Measurements from ENCODE around the gene SHF. TPM values are rescaled to one million over a fixed set of nuclear protein-coding genes. Genes with fewer than 3 reads are reported as not detected.

SHF gene
- total RNA-seq, 1 experiment from 2014 or later, result 56.4 TPM

- peaks cover 47% of the 10 kb centered on the region for H3K27me3 ChIP-seq (ENCODE audit: control insufficient read depth, insufficient read depth, low read length)
Measured at GRCh38 chr15:45120081-45120972, 67.4 kb downstream of the SHF start.

GRCh38 chr15:45118996-45119395, 68.8 kb downstream of the SHF start:
- H3K27me3 ChIP-seq (ENCODE audit: control insufficient read depth, insufficient read depth, low read length), result peaks cover 58% of the 10 kb centered on the region
- H3K36me3 ChIP-seq (replicated peaks; ENCODE audit: control insufficient read depth, insufficient read depth, low read length), result no peaks in the 10 kb centered on the region
- no peak for DNase-seq

More at GRCh38 chr15:45120081-45120972, 67.4 kb downstream of the SHF start:
- H3K36me3 ChIP-seq (replicated peaks; ENCODE audit: control insufficient read depth, insufficient read depth, low read length), result no peaks in the 10 kb centered on the region
- H3K4me3 ChIP-seq (ENCODE audit: insufficient read depth, low read depth, low read length), result no peak overlapping the region
- DNase-seq, result no peak

GRCh38 chr15:45118131-45118588, 69.6 kb downstream of the SHF start:
- peak; percentile 95 for DNase-seq
- Histone ChIP-seq H3K4me3 (ENCODE audit: insufficient read depth, low read depth, low read length) (peak overlapping the region; percentile 18; the same call in 1 of the 2 replicates), H3K27me3 (ENCODE audit: control insufficient read depth, insufficient read depth, low read length) (peaks cover 62% of the 10 kb centered on the region), H3K36me3 (replicated peaks; ENCODE audit: control insufficient read depth, insufficient read depth, low read length) (no peaks in the 10 kb centered on the region)

More at GRCh38 chr15:45118996-45119395, 68.8 kb downstream of the SHF start:
- H3K4me3 ChIP-seq (ENCODE audit: insufficient read depth, low read depth, low read length), result no peak overlapping the region

GRCh38 chr15:45117308-45118130, 70.2 kb downstream of the SHF start:
- peaks cover 64% of the 10 kb centered on the region for H3K27me3 ChIP-seq (ENCODE audit: control insufficient read depth, insufficient read depth, low read length)
- DNase-seq, result peak; percentile 66
- H3K36me3 ChIP-seq (replicated peaks; ENCODE audit: control insufficient read depth, insufficient read depth, low read length), result no peaks in the 10 kb centered on the region
- peak overlapping the region; percentile 18; the same call in 1 of the 2 replicates for H3K4me3 ChIP-seq (ENCODE audit: insufficient read depth, low read depth, low read length)

Other genes with a start within 250 kb of the SHF start
- not detected in 2 replicates for gene TERB2, start 231.3 kb downstream of the SHF start, total RNA-seq (2014; rRNA removed; shearing (Covaris generic))
- gene SORD, start 164.8 kb downstream of the SHF start, total RNA-seq (2014; rRNA removed; shearing (Covaris generic)), result 53.1 and 58.4 TPM in 2 replicates
- 0.15 TPM in 1 of 2 replicates, not detected in the other for gene DUOX2, start 73.8 kb downstream of the SHF start, total RNA-seq (2014; rRNA removed; shearing (Covaris generic))
- not detected in 2 replicates for gene DUOXA2, start 73.6 kb downstream of the SHF start, total RNA-seq (2014; rRNA removed; shearing (Covaris generic))
- gene DUOXA1, start 58.1 kb downstream of the SHF start, total RNA-seq (2014; rRNA removed; shearing (Covaris generic)), result 0.07 TPM in 1 of 2 replicates, not detected in the other
- gene DUOX1, start 58.0 kb downstream of the SHF start, total RNA-seq (2014; rRNA removed; shearing (Covaris generic)), result 0.24 and 0.37 TPM in 2 replicates
- gene SLC28A2, start 64.3 kb upstream of the SHF start, total RNA-seq (2014; rRNA removed; shearing (Covaris generic)), result 0.15 TPM in 1 of 2 replicates, not detected in the other
- 23.8 and 37.6 TPM in 2 replicates for gene GATM, start 190.6 kb upstream of the SHF start, total RNA-seq (2014; rRNA removed; shearing (Covaris generic))